ENCODE data around the gene REG1B.
"Not testable (repeated sequence)": the region's sequence is repeated elsewhere in the genome, so short reads cannot be mapped to it uniquely, and the experiment has no call there.

Gene REG1B

DNA sequence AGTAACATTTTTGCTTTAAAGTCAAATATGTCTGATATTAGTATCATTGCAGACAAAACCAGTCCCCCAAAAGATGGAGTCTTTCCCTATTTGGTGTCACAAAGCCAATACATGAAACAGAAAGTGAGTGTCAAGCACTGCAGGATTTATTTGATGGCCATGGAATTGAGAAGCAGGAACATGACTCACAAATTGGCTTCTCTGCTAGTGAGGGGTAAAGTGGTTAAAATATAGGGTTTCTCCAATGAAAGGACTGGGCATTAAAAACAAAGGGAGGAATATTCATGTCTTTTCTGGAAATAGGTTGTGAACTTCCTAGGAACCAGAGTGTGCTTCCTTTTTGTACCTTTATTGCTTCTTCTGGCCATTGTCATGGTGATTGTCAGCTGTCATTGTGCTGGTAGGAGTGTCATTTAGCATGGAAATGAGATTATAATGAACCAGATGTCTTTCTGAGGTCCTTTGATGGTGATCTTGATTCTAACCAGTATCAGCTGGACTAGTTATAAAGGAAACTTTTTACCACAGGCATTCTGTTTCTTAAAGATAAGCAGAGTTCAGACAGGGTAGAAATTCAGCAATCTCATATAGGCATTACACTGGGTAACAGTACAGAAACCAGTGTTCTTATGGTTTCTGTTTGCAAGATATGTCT is 4.1 kb downstream of the REG1B start:
- DNase-seq = no peak

DNA sequence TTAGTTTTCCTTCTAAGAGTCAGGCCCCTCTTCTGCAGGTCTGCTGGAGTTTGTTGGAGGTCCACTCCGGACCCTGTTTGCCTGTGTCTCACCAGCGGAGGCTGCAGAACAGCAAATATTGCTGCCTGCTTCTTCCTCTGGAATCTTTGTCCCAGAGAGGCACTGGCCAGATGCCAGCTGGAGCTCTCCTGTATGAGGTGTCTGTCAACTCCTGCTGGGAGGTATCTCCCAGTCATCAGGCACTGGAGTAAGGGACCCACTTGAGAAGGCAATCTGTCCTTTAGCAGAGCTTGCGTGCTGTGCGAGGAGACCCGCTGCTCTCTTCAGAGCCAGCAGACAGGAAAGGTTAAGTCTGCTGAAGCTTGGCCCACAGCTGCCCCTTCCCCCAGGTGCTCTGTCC is 4.8 kb downstream of the REG1B start:
- DNase-seq = no peak

DNA sequence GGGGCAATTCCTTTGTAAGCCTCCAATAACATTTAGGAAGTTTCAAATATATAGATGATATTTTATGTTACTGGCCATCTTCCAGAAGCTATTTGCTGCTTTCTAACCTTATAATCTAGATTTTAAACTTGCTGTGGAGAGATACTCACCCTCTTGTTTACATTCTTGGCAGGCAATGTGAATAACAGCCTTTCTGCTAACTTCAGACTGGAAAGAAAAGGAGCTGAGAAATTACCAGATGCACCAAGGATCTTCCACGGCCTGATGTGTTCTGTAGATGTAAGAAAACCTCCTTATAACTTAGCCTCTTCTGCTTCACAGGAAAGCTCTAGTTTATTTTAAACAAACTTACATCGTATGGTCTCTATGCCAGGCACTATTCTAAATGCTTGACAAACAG is 16.7 kb downstream of the REG1B start:
- DNase-seq = no peak

DNA sequence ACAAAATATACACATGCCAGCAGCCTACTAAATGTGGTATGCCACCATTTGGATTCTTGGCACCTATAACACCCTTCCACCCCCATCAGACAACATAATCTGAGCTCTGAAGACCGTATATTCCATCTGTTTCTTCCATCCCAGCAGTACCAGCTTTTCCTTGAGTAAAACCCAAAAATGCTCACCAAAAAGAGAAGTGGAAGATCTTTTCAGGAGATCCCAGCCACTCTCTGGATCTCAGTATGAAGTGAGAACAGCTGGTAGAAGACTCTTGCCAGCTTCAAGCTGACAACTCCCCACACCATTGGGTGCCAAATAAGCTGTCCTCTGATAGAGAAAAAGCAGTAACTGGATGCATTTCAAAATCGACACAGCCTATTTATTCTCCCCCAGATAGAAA is 22.6 kb downstream of the REG1B start:
- no peak for DNase-seq

DNA sequence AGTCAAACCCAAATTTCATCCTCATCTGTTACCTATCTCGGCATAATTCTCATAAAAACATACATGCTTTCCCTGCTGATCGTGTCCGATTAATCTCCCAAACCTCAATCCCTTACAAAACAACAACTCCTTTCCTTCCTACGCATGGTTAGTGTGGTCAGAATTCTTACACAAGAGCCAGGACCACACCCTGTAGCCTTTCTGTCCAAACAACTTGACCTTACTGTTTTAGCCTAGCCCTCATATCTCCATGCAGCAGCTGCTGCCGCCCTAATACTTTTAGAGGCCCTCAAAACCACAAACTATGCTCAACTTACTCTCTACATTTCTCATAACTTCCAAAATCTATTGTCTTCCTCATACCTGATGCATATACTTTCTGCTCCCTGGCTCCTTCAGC is 33.0 kb downstream of the REG1B start:
- not testable (repeated sequence) for DNase-seq

DNA sequence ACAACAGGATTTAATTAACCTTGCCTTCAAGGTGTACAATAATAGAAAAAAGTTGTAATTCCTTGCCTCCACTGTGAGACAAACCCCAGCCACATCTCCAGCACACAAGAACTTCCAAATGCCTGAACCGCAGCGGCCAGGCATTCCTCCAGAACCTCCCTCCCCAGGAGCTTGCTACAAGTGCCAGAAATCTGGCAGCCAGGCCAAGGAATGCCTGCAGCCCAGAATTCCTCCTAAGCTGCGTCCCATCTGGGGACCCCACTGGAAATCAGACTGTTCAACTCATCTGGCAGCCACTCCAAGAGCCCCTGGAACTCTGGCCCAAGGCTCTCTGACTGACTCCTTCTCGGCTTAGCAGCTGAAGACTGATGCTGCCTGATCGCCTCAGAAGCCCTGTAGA is 34.3 kb downstream of the REG1B start:
- DNase-seq = not testable (repeated sequence)

DNA sequence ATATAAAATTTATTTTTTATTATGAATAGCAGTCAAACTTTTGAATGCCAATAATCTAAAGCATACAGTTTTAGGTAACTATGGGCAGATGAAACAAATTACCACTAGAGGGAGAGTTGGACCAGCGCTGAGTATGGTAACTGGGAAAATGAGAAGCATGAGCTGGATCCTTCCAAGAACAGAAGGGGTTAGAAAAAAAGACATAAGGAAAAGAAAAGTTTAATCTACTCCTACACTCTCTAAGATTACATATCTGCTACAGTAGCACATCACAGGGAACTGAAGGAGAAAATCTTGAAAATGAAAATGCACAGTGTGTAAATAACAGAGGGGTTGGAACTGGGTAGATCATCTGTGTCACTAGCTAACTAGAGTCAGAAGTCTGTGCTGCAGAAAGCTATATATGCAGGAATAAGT is 46.8 kb downstream of the REG1B start:
- DNase-seq = no peak

DNA sequence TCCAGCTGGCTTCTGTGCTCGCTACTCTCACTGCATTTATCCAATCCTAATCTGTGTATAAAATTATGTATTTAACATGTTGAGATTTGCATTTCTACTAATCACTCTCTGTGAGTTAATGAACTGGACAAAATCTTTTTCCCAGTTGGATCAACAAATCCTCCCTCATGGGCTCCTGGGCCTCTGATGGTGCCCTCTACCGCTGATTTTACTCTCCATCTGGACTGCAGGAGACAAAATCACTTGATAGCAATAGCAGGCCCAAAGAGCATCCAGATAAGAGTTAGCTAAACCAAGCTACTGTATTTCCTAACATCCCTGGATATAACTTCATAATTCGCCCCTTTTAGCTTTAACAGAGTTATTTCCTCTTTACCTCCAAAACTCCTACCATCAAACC is 47.8 kb downstream of the REG1B start:
- DNase-seq = no peak
